ENCODE data around the gene PHF11.

DNA sequence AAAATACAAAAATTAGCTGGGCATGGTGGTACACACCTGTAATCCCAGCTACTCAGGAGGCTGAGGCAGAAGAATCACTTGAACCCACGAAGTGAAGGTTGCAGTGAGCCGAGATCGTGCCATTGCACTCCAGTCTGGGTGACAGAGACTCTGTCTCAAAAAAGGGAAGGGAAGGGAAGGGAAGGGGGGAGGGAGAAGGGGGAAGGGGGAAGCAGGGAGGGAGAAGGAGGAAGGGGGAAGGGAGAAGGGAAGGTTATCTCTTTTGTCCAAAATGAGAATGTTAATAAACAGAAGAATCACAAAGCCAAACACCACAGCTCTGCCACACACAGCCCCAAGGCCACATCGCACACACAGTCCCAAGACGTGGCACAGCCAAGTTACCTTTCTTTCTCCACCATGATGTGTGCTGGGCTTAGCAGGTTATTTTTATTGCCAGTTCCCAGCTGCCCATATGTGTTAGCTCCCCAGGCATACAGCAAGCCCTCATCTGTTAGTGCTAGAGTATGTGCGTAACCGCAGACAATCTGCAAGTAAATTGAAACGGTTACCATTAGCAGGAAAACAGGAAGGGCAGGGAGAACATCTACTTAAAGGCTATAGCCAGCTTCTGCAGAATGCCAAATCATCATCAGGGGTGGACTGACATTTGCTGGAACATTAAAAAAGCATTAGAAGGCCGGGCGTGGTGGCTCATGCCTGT is 55.3 kb downstream of the PHF11 start:
- TF ChIP-seq, protein P1, sequence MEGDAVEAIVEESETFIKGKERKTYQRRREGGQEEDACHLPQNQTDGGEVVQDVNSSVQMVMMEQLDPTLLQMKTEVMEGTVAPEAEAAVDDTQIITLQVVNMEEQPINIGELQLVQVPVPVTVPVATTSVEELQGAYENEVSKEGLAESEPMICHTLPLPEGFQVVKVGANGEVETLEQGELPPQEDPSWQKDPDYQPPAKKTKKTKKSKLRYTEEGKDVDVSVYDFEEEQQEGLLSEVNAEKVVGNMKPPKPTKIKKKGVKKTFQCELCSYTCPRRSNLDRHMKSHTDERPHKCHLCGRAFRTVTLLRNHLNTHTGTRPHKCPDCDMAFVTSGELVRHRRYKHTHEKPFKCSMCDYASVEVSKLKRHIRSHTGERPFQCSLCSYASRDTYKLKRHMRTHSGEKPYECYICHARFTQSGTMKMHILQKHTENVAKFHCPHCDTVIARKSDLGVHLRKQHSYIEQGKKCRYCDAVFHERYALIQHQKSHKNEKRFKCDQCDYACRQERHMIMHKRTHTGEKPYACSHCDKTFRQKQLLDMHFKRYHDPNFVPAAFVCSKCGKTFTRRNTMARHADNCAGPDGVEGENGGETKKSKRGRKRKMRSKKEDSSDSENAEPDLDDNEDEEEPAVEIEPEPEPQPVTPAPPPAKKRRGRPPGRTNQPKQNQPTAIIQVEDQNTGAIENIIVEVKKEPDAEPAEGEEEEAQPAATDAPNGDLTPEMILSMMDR (IDR thresholded peaks at IDR 0.05) = no peak
- TF ChIP-seq POLR2A (IDR thresholded peaks at IDR 0.05) = no peak
